Breast epithelium (tissue), 3 donors: ENCODE results near the gene AP2A1.

Experiments used
- POLR2A ChIP-seq: fragments of 450-650 bp; IDR thresholded peaks from one replicate; pipeline ENCODE4 v1.6.1; 2016; ENCODE audit warnings: antibody characterized with exemption, mild to moderate bottlenecking, moderate library complexity
- POLR2AphosphoS5 ChIP-seq, 3 donors: sonication (generic); formaldehyde crosslinking; IDR thresholded peaks; one replicate each; pipeline ENCODE4 v1.6.1; 2017; ENCODE audit warnings: antibody characterized with exemption in 3 of 3
- TF ChIP-seq, protein P1 (sequence below), 3 donors: fragments of 450-650 bp; IDR thresholded peaks; one replicate each; pipeline ENCODE4 v1.5.1; 2016 to 2017; ENCODE audit warnings: antibody characterized with exemption in 3 of 3, mild to moderate bottlenecking in 3 of 3, moderate library complexity in 3 of 3

DNA sequence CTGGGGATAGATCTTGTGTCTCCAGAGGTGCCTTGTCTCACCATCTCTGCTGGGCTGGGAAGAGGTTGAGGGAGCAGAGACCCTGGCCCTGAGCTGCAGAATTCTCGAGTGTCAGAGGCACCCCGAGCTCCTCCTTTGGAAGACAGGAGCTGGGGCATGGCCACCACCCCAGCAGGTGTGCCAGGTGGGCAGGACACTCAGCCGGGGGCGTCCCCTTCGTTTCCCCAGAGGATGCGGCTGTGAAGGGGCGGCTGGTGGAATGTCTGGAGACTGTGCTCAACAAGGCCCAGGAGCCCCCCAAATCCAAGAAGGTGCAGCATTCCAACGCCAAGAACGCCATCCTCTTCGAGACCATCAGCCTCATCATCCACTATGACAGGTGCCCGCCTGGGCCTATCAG, 31.8 kb downstream of the AP2A1 start:
- TF ChIP-seq, protein P1, sequence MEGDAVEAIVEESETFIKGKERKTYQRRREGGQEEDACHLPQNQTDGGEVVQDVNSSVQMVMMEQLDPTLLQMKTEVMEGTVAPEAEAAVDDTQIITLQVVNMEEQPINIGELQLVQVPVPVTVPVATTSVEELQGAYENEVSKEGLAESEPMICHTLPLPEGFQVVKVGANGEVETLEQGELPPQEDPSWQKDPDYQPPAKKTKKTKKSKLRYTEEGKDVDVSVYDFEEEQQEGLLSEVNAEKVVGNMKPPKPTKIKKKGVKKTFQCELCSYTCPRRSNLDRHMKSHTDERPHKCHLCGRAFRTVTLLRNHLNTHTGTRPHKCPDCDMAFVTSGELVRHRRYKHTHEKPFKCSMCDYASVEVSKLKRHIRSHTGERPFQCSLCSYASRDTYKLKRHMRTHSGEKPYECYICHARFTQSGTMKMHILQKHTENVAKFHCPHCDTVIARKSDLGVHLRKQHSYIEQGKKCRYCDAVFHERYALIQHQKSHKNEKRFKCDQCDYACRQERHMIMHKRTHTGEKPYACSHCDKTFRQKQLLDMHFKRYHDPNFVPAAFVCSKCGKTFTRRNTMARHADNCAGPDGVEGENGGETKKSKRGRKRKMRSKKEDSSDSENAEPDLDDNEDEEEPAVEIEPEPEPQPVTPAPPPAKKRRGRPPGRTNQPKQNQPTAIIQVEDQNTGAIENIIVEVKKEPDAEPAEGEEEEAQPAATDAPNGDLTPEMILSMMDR (IDR thresholded peaks at IDR 0.05) = no peak
- TF ChIP-seq POLR2AphosphoS5 (IDR thresholded peaks at IDR 0.05) = no peak
- no peak for TF ChIP-seq POLR2A
